SK-N-SH (cell line): Measurements from ENCODE around the gene SSR3. TPM values are rescaled to one million over a fixed set of nuclear protein-coding genes. Genes with fewer than 3 reads are reported as not detected.
A peak's percentile ranks its signal among the peaks of the same experiment; 100 is the strongest.

ENCODE experiments used
- CTCF ChIA-PET: fragments of 300-600, 350-600 bp; formaldehyde crosslinking; extraction: SDS; loops from one replicate; lab custom pipeline; 2021; lab: Yijun Ruan, JAX
- POLR2A ChIA-PET: fragments of 350-600 bp; sonication (Branson Sonifier 250); formaldehyde crosslinking; extraction: SDS; loops from one replicate; lab custom pipeline; 2020; ENCODE audit warnings: antibody characterized with exemption, inconsistent platforms; lab: Yijun Ruan, JAX
- DNase-seq: peaks from one replicate; pipeline ENCODE4 v3.0.0; 2012
- H2AFZ ChIP-seq: fragments of 200-600 bp; sonication (generic); 2 replicates; pipeline ENCODE4 v1.8.1; 2016; ENCODE audit warnings: antibody characterized with exemption, mild to moderate bottlenecking, low read depth
- H3F3A ChIP-seq: fragments of 200-600 bp; sonication (generic); replicated peaks from 2 replicates; pipeline ENCODE3; 2016; ENCODE audit warnings: antibody characterized with exemption, mild to moderate bottlenecking; ENCODE audit not compliant: insufficient read depth
- H3K27ac ChIP-seq, 2 experiments: fragments of 200-500 bp in 1 of 2; fragments of 200-600 bp in 1 of 2; sonication (Bioruptor generic) in 1 of 2; sonication (generic), shearing (Covaris generic) in 1 of 2; 2 replicates each; pipeline versions ENCODE4 v1.5.1 to v1.6.1; 2014 to 2016; ENCODE audit warnings: low read depth in 2 of 2, inconsistent platforms in 1 of 2, low read length in 1 of 2, mild to moderate bottlenecking in 1 of 2, mixed read lengths in 1 of 2
- H3K27me3 ChIP-seq: fragments of 200-600 bp; sonication (generic), shearing (Covaris generic); 2 replicates; pipeline ENCODE4 v1.6.1; 2016; ENCODE audit warnings: mixed run types; ENCODE audit not compliant: insufficient read depth
- H3K36me3 ChIP-seq, 2 experiments: fragments of 200-500 bp in 1 of 2; fragments of 200-600 bp in 1 of 2; sonication (Bioruptor generic) in 1 of 2; sonication (generic) in 1 of 2; replicated peaks in 1 of 2; 2 replicates each; pipeline versions ENCODE3 to v1.5.1; 2014 to 2016; ENCODE audit warnings: low read length in 1 of 2, mild to moderate bottlenecking in 1 of 2; ENCODE audit not compliant: insufficient read depth in 2 of 2, control insufficient read depth in 1 of 2
- H3K4me1 ChIP-seq, 2 experiments: fragments of 200-500 bp in 1 of 2; fragments of 200-600 bp in 1 of 2; sonication (Bioruptor generic) in 1 of 2; sonication (generic), shearing (Covaris generic) in 1 of 2; 2 replicates each; pipeline versions ENCODE4 v1.5.1 to v1.6.1; 2014 to 2016; ENCODE audit warnings: low read depth in 1 of 2, low read length in 1 of 2, mixed run types in 1 of 2; ENCODE audit not compliant: insufficient read depth in 2 of 2, control insufficient read depth in 1 of 2
- H3K4me2 ChIP-seq: fragments of 200-600 bp; sonication (generic), shearing (Covaris generic); 2 replicates; pipeline ENCODE4 v1.6.1; 2017; ENCODE audit warnings: mixed run types
- H3K4me3 ChIP-seq, 2 experiments: fragments of 200-500 bp in 1 of 2; fragments of 200-600 bp in 1 of 2; sonication (Bioruptor generic) in 1 of 2; sonication (generic), shearing (Covaris generic) in 1 of 2; 2 replicates each; pipeline versions ENCODE4 v1.5.1 to v1.8.1; 2014 to 2016; ENCODE audit warnings: low read depth in 2 of 2, inconsistent platforms in 1 of 2, low read length in 1 of 2, mild to moderate bottlenecking in 1 of 2, mixed read lengths in 1 of 2, moderate library complexity in 1 of 2
- H3K79me2 ChIP-seq: fragments of 200-600 bp; sonication (generic); 2 replicates; pipeline ENCODE4 v1.8.1; 2017; ENCODE audit warnings: mild to moderate bottlenecking; ENCODE audit not compliant: insufficient read depth
- H3K9ac ChIP-seq: fragments of 200-600 bp; sonication (generic); 2 replicates; pipeline ENCODE4 v1.6.1; 2017; ENCODE audit warnings: mixed run types
- H3K9me2 ChIP-seq: fragments of 200-600 bp; sonication (generic); 2 replicates; pipeline ENCODE4 v1.6.1; 2017; ENCODE audit warnings: mixed run types
- H3K9me3 ChIP-seq: fragments of 200-600 bp; sonication (generic); 2 replicates; pipeline ENCODE4 v1.6.1; 2017; ENCODE audit warnings: mixed run types, mild to moderate bottlenecking, moderate library complexity
- H4K20me1 ChIP-seq: fragments of 200-600 bp; sonication (generic); 2 replicates; pipeline ENCODE4 v1.6.1; 2017; ENCODE audit warnings: mild to moderate bottlenecking, mixed run types; ENCODE audit not compliant: insufficient read depth
- CHD2 ChIP-seq: fragments of 150-350 bp; IDR thresholded peaks from 2 replicates; pipeline ENCODE4 v1.6.1; 2018; ENCODE audit warnings: low read length; ENCODE audit not compliant: partially characterized antibody
- ELF1 ChIP-seq: IDR thresholded peaks from 2 replicates; pipeline ENCODE4 v1.4.0; 2012
- EP300 ChIP-seq, 2 experiments: IDR thresholded peaks; 2 replicates each; pipeline versions ENCODE4 v1.4.0 to v1.6.1; 2012; ENCODE audit warnings: borderline replicate concordance in 1 of 2, low read depth in 1 of 2, low read length in 1 of 2
- EZH2phosphoT487 ChIP-seq: fragments of 200-600 bp; sonication (generic); IDR thresholded peaks from 2 replicates; pipeline ENCODE4 v1.6.1; 2017; ENCODE audit warnings: low read depth, mixed run types, mild to moderate bottlenecking, antibody characterized with exemption, moderate library complexity, borderline replicate concordance
- FOSL2 ChIP-seq: IDR thresholded peaks from 2 replicates; pipeline ENCODE4 v1.4.0; 2012; ENCODE audit warnings: low read depth, mild to moderate bottlenecking, moderate library complexity, borderline replicate concordance
- FOXJ3 ChIP-seq: sonication (generic); formaldehyde crosslinking; IDR thresholded peaks from 2 replicates; pipeline ENCODE4 v1.5.1; 2020; ENCODE audit warnings: mild to moderate bottlenecking, missing genetic modification reagents
- GABPA ChIP-seq: IDR thresholded peaks from 2 replicates; pipeline ENCODE4 v1.4.0; 2012; ENCODE audit warnings: low read depth, mild to moderate bottlenecking
- GATA2 ChIP-seq: sonication (generic); formaldehyde crosslinking; IDR thresholded peaks from 2 replicates; pipeline ENCODE4 v1.5.0; 2020; ENCODE audit warnings: mild to moderate bottlenecking, missing genetic modification reagents
- JUND ChIP-seq: IDR thresholded peaks from 2 replicates; pipeline ENCODE4 v1.4.0; 2012
- MEF2A ChIP-seq: IDR thresholded peaks from 2 replicates; pipeline ENCODE4 v1.4.0; 2012; ENCODE audit warnings: low read depth, borderline replicate concordance
- NFIC ChIP-seq: IDR thresholded peaks from 2 replicates; pipeline ENCODE4 v1.4.0; 2012; ENCODE audit warnings: borderline replicate concordance
- POLR2AphosphoS5 ChIP-seq: IDR thresholded peaks from 2 replicates; pipeline ENCODE4 v1.6.1; 2012; ENCODE audit warnings: low read depth, low read length
- RAD21 ChIP-seq: IDR thresholded peaks from 2 replicates; pipeline ENCODE4 v1.6.1; 2012; ENCODE audit warnings: mild to moderate bottlenecking, low read length
- RCOR1 ChIP-seq: fragments of 150-350 bp; IDR thresholded peaks from 2 replicates; pipeline ENCODE4 v1.6.1; 2017; ENCODE audit warnings: antibody characterized with exemption, low read length
- RFX5 ChIP-seq: IDR thresholded peaks from 2 replicates; pipeline ENCODE4 v1.6.1; 2012; ENCODE audit warnings: mild to moderate bottlenecking, improper control_type of control experiment, low read length
- RXRA ChIP-seq: IDR thresholded peaks from 2 replicates; pipeline ENCODE4 v1.4.0; 2012; ENCODE audit warnings: low read depth, mild to moderate bottlenecking, borderline replicate concordance
- SIN3A ChIP-seq: IDR thresholded peaks from 2 replicates; pipeline ENCODE4 v1.6.1; 2012; ENCODE audit warnings: low read depth, mild to moderate bottlenecking, low read length, moderate library complexity, borderline replicate concordance
- SMC3 ChIP-seq: IDR thresholded peaks from 2 replicates; pipeline ENCODE4 v1.6.1; 2012; ENCODE audit warnings: low read depth, low read length, improper control_type of control experiment
- TAF1 ChIP-seq: IDR thresholded peaks from 2 replicates; pipeline ENCODE4 v1.6.1; 2012; ENCODE audit warnings: low read depth, mild to moderate bottlenecking, low read length, moderate library complexity, borderline replicate concordance
- TCF12 ChIP-seq: IDR thresholded peaks from 2 replicates; pipeline ENCODE4 v1.4.0; 2012
- YY1 ChIP-seq: IDR thresholded peaks from 2 replicates; pipeline ENCODE4 v1.4.0; 2012; ENCODE audit warnings: low read depth, mild to moderate bottlenecking
- WGBS: methylation state at CpG from one replicate; pipeline ENCODE4 v1.1.6; 2017; ENCODE audit warnings: low lambda C conversion rate; 5-methylcytosine and 5-hydroxymethylcytosine counted together
- polyA plus RNA-seq, 3 experiments: library from polyadenylated mRNA; depleted of rRNA; stranded (reverse); fragments of >200 nt; gene quantifications; 2 replicates each; pipeline ENCODE4 v1.2.3, GENCODE V29; 2012
- TF ChIP-seq, protein P1 (sequence below): IDR thresholded peaks from 2 replicates; pipeline ENCODE4 v1.6.1; 2012; ENCODE audit warnings: mild to moderate bottlenecking, low read depth, low read length, moderate library complexity
- TF ChIP-seq, protein P2 (sequence below): fragments of 150-350 bp; IDR thresholded peaks from 2 replicates; pipeline ENCODE4 v1.6.1; 2017; ENCODE audit warnings: antibody characterized with exemption, low read length, low read depth, borderline replicate concordance
- TF ChIP-seq, protein P3 (sequence below): fragments of 150-350 bp; IDR thresholded peaks from 2 replicates; pipeline ENCODE4 v1.6.1; 2016; ENCODE audit warnings: mild to moderate bottlenecking, low read depth, low read length
- TF ChIP-seq, protein P4 (sequence below): IDR thresholded peaks from 2 replicates; pipeline ENCODE4; 2012
- TF ChIP-seq, protein P5 (sequence below): IDR thresholded peaks from 2 replicates; pipeline ENCODE4 v1.4.0; 2012; ENCODE audit warnings: low read depth
- TF ChIP-seq, protein P6 (sequence below): fragments of 200-600 bp; sonication (generic); IDR thresholded peaks from 2 replicates; pipeline ENCODE4 v1.6.1; 2017; ENCODE audit warnings: antibody characterized with exemption, mild to moderate bottlenecking, moderate library complexity

SSR3 gene
- polyA plus RNA-seq, 1 of the 3 experiments (the other 2 are of a cell fraction): 61.7 TPM

DNA sequence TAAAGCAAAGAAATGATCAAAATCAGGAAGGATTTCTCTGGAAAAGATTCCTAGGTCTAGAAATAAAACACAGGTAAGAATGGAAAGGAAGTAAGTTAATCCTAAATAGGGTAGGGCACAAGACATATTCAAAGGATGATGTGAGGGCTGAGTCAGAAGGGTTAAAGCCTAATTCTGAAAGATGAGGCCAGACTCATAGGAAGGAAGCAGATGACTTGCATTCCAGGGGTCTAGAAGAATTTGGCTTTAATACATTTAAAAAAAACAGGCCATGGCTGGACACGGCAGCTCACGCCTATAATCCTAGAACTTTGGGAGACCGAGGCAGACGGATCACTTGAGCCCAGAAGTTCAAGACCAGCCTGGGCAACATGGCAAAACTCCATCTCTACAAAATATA, 3.2 kb downstream of the SSR3 start:
- peak overlapping the region; percentile 78 for H3K4me2 ChIP-seq
- H4K20me1 ChIP-seq: peaks cover 13% of the 10 kb centered on the region
- CTCF ChIA-PET: interaction anchor here (0.7 to 3.7 kb wide), 3 partner anchors 10 to 470 kb away, joined by 3 to 12 read pairs (median 4); no protein-coding TSS in a partner anchor
- no peak overlapping the region for H2AFZ ChIP-seq
- DNase-seq: no peak
- POLR2A ChIA-PET: no interaction called here
- H3K79me2 ChIP-seq: peaks cover 82% of the 10 kb centered on the region
- H3K4me3 ChIP-seq: peak overlapping the region in 1 of 2 experiments; percentile 27; a peak in 2 of 4 replicates
- H3K9me2 ChIP-seq: no peaks in the 10 kb centered on the region
- H3K36me3 ChIP-seq: peaks cover 55 to 61% of the 10 kb centered on the region in 2 experiments
- no peaks in the 10 kb centered on the region for H3K27me3 ChIP-seq
- peaks cover 48% of the 10 kb centered on the region for H3F3A ChIP-seq
- H3K27ac ChIP-seq: peak overlapping the region; percentile 85 to 89
- H3K9me3 ChIP-seq: no peaks in the 10 kb centered on the region
- peaks cover 16 to 58% of the 10 kb centered on the region in 2 experiments for H3K4me1 ChIP-seq
- peak overlapping the region; percentile 96 for H3K9ac ChIP-seq
- WGBS: 23% methylated on average over 4 of the region's 4 CpGs
- TF ChIP-seq GATA2 (no peak), FOSL2 (peak; percentile 86), JUND (peak; percentile 73), ELF1 (no peak), SIN3A (no peak), NFIC (peak; percentile 68), CHD2 (no peak), RXRA (no peak; the same call in 1 of the 2 replicates), RFX5 (no peak), TCF12 (peak; percentile 91), EP300 (IDR thresholded peaks at IDR 0.05; ENCODE audit: borderline replicate concordance in 1 of 2, low read depth in 1 of 2, low read length in 1 of 2) (peak in 1 of 2 experiments; percentile 75; a peak in 1 of 4 replicates), GABPA (no peak), FOXJ3 (CRISPR knock-in tag) (no peak), MEF2A (peak; percentile 68; the same call in 1 of the 2 replicates), SMC3 (no peak), YY1 (no peak; the same call in 1 of the 2 replicates), EZH2phosphoT487 (no peak), TAF1 (no peak), RAD21 (no peak), POLR2AphosphoS5 (peak; percentile 75), RCOR1 (no peak)
- TF ChIP-seq, protein P1, sequence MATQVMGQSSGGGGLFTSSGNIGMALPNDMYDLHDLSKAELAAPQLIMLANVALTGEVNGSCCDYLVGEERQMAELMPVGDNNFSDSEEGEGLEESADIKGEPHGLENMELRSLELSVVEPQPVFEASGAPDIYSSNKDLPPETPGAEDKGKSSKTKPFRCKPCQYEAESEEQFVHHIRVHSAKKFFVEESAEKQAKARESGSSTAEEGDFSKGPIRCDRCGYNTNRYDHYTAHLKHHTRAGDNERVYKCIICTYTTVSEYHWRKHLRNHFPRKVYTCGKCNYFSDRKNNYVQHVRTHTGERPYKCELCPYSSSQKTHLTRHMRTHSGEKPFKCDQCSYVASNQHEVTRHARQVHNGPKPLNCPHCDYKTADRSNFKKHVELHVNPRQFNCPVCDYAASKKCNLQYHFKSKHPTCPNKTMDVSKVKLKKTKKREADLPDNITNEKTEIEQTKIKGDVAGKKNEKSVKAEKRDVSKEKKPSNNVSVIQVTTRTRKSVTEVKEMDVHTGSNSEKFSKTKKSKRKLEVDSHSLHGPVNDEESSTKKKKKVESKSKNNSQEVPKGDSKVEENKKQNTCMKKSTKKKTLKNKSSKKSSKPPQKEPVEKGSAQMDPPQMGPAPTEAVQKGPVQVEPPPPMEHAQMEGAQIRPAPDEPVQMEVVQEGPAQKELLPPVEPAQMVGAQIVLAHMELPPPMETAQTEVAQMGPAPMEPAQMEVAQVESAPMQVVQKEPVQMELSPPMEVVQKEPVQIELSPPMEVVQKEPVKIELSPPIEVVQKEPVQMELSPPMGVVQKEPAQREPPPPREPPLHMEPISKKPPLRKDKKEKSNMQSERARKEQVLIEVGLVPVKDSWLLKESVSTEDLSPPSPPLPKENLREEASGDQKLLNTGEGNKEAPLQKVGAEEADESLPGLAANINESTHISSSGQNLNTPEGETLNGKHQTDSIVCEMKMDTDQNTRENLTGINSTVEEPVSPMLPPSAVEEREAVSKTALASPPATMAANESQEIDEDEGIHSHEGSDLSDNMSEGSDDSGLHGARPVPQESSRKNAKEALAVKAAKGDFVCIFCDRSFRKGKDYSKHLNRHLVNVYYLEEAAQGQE: no peak
- TF ChIP-seq, protein P2, sequence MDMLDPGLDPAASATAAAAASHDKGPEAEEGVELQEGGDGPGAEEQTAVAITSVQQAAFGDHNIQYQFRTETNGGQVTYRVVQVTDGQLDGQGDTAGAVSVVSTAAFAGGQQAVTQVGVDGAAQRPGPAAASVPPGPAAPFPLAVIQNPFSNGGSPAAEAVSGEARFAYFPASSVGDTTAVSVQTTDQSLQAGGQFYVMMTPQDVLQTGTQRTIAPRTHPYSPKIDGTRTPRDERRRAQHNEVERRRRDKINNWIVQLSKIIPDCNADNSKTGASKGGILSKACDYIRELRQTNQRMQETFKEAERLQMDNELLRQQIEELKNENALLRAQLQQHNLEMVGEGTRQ: no peak
- TF ChIP-seq, protein P3, sequence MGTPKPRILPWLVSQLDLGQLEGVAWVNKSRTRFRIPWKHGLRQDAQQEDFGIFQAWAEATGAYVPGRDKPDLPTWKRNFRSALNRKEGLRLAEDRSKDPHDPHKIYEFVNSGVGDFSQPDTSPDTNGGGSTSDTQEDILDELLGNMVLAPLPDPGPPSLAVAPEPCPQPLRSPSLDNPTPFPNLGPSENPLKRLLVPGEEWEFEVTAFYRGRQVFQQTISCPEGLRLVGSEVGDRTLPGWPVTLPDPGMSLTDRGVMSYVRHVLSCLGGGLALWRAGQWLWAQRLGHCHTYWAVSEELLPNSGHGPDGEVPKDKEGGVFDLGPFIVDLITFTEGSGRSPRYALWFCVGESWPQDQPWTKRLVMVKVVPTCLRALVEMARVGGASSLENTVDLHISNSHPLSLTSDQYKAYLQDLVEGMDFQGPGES: no peak
- TF ChIP-seq, protein P4, sequence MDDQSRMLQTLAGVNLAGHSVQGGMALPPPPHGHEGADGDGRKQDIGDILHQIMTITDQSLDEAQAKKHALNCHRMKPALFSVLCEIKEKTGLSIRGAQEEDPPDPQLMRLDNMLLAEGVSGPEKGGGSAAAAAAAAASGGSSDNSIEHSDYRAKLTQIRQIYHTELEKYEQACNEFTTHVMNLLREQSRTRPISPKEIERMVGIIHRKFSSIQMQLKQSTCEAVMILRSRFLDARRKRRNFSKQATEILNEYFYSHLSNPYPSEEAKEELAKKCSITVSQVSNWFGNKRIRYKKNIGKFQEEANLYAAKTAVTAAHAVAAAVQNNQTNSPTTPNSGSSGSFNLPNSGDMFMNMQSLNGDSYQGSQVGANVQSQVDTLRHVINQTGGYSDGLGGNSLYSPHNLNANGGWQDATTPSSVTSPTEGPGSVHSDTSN: peak; percentile 86
- TF ChIP-seq, protein P5, sequence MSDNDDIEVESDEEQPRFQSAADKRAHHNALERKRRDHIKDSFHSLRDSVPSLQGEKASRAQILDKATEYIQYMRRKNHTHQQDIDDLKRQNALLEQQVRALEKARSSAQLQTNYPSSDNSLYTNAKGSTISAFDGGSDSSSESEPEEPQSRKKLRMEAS: peak; percentile 69
- TF ChIP-seq, protein P6, sequence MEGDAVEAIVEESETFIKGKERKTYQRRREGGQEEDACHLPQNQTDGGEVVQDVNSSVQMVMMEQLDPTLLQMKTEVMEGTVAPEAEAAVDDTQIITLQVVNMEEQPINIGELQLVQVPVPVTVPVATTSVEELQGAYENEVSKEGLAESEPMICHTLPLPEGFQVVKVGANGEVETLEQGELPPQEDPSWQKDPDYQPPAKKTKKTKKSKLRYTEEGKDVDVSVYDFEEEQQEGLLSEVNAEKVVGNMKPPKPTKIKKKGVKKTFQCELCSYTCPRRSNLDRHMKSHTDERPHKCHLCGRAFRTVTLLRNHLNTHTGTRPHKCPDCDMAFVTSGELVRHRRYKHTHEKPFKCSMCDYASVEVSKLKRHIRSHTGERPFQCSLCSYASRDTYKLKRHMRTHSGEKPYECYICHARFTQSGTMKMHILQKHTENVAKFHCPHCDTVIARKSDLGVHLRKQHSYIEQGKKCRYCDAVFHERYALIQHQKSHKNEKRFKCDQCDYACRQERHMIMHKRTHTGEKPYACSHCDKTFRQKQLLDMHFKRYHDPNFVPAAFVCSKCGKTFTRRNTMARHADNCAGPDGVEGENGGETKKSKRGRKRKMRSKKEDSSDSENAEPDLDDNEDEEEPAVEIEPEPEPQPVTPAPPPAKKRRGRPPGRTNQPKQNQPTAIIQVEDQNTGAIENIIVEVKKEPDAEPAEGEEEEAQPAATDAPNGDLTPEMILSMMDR: no peak
